ENCODE measurements around the gene UBAC1.
"Not testable (repeated sequence)": the region's sequence is repeated elsewhere in the genome, so short reads cannot be mapped to it uniquely, and the experiment has no call there.

Gene UBAC1

DNA sequence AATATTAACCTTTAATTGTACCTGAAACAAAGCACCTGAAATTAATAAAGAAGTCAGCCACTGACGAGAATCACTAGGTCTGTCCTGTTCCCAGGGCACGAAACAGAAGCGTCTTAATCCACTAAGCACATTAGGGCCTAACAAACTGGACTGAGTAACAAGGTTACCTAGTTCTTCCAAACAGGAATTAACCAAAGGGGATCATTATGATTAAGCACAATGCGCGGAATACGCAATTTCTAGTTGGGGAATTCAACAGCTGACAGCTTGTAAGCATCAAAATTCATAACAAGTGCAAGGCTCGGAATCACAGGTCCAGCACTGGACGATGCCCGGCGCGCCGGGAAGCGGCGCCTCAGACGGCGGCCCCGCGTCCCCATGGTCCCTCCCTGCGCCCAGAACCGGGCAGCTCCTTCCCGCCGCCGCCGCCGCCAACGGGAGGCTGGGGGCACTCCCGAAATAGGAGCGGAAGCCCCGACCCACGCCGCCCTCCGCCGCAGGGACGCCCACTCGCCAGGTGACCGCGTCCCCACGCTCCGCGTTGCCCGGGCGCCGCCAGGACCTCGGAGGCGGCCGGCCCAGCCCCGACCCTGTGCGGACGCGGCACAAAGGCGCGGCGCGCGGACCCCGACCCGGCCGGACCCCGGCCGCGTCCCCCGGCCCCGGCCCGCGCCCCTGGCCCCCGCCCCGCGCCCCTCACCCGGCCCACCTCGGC is 54.7 kb downstream of the UBAC1 start:
- Mint-ChIP-seq H3K4me1 (peaks cover 62% of the 10 kb centered on the region), H3K27ac (peak overlapping the region; percentile 75), H3K4me3 (peak overlapping the region; percentile 83), H3K27me3 (no peaks in the 10 kb centered on the region), H3K36me3 (ENCODE audit: low read depth) (peaks cover 45% of the 10 kb centered on the region), H3K9me3 (peaks cover 7% of the 10 kb centered on the region)
- ATAC-seq = no peak
- DNase-seq = peak; percentile 23

DNA sequence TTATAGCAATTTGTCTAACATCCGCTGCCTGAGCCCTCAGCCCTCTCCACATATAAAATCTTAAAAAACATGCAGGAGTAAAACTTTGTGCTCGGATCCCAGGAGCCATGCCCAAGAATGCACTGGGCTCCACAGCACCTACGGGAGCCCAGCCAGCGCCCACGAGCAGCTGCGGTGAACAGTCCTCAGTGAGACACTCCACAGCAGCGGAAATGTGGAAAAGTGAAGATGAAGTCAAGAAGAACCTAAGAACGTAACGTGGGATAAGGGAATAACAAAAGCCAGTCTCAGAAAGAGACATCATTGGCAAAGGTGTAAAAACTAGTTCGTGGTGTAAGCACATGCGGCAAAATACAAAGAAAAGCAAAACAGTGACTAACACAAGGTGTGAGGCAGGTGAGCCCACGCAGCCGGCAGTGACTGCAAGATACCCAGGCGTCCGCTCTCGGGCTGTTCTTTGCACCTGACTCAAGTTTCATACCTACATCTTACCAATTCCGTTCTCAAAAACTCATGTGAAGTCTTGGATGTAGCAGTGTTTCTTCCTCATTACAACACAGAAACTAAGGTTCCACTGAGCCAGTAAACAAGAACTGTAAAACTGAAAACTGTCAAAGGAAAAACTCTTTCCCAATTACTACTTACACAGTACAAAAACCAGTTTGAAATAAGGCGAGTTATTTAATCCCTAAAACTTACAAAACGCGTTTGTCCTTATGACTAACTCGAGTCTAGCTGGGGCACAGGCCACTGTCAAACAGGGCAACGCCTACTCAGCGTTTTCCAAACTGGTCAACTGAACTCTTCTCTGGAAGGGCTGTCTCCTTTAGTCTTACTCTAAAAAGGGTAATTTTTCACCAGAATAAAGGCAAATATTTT is 55.6 kb downstream of the UBAC1 start:
- Mint-ChIP-seq H3K4me1 (peaks cover 58% of the 10 kb centered on the region), H3K27me3 (no peaks in the 10 kb centered on the region), H3K9me3 (no peaks in the 10 kb centered on the region), H3K4me3 (peak overlapping the region; percentile 83), H3K36me3 (ENCODE audit: low read depth) (peaks cover 37% of the 10 kb centered on the region), H3K27ac (peak overlapping the region; percentile 75)
- ATAC-seq = peak; percentile 47
- DNase-seq = peak; percentile 53

DNA sequence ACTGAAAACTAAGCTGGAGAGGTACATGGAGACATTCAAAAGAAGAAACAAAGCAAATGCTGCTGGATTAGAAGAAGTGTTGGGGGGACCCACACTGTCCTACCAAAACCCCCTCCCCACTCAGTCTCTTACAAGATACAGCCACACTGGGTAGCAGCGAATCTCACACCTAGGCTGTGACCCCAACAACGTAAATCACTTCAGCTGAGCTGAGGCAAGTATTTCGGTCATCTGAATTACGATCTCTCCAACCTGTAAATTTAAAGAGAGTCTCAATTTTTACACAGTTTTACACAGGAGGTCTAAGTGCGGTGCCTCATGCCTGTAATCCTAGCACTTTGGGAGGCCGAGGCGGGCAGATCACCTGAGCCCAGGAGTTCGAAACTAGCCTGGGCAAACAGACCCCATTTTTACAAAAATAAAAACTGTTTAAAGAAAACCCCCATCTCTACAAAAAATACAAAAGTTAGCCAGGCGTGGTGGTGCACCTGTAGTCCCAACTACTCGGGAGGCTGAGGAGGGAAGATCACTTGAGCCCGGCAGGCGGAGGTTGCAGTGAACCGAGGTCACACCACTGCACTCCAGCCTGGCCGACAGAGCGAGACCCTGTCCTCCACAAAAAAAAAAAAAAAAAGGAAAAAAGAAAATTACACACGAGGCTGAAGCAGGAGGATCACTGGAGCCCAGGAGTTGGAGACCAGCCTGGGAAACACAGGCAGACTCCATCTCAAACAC is 57.2 kb downstream of the UBAC1 start:
- DNase-seq = no peak
- ATAC-seq = no peak
- peaks cover 5% of the 10 kb centered on the region for H3K9me3 Mint-ChIP-seq
- no peaks in the 10 kb centered on the region for H3K27me3 Mint-ChIP-seq
- H3K36me3 Mint-ChIP-seq (ENCODE audit: low read depth) = peaks cover 30% of the 10 kb centered on the region
- H3K4me3 Mint-ChIP-seq = no peak overlapping the region
- H3K4me1 Mint-ChIP-seq = peaks cover 54% of the 10 kb centered on the region
- no peak overlapping the region for H3K27ac Mint-ChIP-seq

DNA sequence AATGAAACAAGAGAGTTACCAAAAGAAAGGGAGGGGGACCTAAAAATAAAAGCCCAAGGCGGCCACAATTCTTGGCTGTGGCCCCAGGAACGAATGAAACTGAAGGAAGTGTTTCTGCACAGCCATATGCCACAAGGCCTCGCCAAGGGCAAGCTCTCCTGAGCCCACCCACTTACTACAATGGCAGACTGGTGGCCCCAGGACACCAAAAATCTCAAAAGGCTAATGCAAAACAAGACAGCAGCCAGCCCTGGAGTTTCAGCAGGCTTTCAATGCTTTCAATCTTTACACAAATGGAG is 57.9 kb downstream of the UBAC1 start:
- Mint-ChIP-seq H3K27ac (no peak overlapping the region), H3K27me3 (no peaks in the 10 kb centered on the region), H3K4me1 (peaks cover 54% of the 10 kb centered on the region), H3K4me3 (no peak overlapping the region), H3K36me3 (ENCODE audit: low read depth) (peaks cover 28% of the 10 kb centered on the region), H3K9me3 (peaks cover 8% of the 10 kb centered on the region)
- ATAC-seq (no peak), DNase-seq (no peak)

DNA sequence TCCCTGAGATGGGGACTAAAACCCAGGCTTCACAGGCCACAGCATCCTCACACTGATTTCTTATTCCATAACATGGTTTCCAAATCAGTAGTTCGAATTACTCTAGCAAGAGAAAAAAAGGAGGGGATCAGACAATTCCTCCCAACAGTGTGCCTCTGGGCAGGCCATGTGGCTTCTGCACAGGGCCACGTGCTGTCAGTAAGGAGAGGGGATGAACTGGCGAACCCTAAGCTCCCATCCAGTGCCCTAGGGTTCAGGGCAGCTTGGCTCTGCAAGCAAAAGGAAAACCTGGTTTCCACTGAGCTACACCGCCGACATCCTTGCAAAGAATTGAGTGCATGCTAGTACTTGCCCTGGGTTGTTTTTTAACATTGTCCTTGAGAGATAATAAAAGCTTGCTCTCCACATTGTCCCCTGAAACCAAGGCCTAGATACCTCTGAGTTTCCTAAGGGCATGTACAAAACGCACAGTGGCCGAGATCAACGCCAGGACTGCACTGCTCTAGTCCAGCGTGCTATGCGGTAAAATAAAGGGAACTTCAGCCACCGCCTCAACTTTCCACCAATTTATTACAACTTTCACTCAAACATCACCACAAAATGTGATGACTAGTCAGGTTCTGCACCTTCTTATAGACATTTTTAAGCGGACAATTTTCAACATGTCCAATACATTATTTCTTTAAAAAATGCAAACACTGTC is 58.4 kb downstream of the UBAC1 start:
- Mint-ChIP-seq H3K4me3 (no peak overlapping the region), H3K27ac (no peak overlapping the region), H3K9me3 (peaks cover 8% of the 10 kb centered on the region), H3K36me3 (ENCODE audit: low read depth) (peaks cover 32% of the 10 kb centered on the region), H3K4me1 (peaks cover 55% of the 10 kb centered on the region), H3K27me3 (no peaks in the 10 kb centered on the region)
- DNase-seq (no peak), ATAC-seq (no peak)

DNA sequence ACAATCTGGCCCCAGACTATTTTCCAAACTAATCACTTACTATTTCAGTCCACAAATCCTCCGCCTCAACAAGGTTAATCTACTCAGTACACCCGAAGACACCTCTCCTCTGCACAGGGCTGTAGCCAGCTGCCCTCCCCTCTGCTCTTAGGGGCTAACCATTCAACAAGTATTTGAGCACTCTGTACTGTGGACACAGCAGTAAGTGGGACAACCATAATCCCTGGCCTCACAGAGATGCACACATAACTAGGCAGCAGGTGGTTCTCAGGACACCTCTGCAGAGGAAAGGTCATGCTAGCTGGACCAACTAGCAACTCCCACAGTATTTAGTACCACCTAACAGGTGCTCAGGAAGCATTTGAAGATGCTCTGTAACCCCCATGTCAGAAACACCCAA is 59.3 kb downstream of the UBAC1 start:
- Mint-ChIP-seq H3K9me3 (peaks cover 8% of the 10 kb centered on the region), H3K4me3 (no peak overlapping the region), H3K36me3 (ENCODE audit: low read depth) (peaks cover 33% of the 10 kb centered on the region), H3K27me3 (no peaks in the 10 kb centered on the region), H3K27ac (no peak overlapping the region), H3K4me1 (peaks cover 59% of the 10 kb centered on the region)
- ATAC-seq (no peak), DNase-seq (no peak)

DNA sequence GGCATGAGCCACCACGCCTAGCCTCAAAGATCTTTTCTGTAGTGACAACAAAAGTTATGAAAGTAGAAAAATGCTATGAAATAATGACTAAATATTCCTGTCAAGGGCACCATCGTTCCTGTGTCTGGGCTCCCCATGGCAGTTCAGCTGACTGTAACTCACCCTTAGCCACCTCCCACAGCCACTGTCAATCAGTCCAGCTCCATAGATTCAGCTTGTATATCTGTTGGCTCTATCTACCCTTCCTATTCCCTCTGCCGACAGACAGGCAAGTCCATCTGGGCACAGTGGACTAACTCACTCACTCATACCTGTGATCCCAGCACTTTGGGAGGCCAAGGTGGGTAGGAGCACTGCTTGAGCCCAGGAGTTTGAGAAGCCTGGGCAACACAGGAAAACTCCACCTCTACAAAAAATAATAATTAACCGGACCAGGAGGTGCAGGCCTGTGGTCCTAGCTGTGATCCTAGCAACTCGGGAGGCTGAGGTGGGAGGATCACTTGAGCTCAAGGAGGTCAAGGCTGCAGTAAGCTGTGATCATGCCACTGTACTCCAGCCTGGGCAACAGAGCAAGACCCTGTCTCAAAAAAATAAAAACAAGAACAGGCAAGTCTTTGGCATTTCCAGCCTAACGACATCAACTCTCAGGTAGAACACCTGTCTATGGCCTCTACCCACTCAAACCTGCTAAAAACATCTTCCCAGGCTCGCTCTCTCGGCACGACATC is 60.0 kb downstream of the UBAC1 start:
- ATAC-seq (no peak), DNase-seq (no peak)
- Mint-ChIP-seq H3K4me3 (no peak overlapping the region), H3K4me1 (peaks cover 63% of the 10 kb centered on the region), H3K27ac (no peak overlapping the region), H3K9me3 (peaks cover 8% of the 10 kb centered on the region), H3K36me3 (ENCODE audit: low read depth) (peaks cover 33% of the 10 kb centered on the region), H3K27me3 (no peaks in the 10 kb centered on the region)

DNA sequence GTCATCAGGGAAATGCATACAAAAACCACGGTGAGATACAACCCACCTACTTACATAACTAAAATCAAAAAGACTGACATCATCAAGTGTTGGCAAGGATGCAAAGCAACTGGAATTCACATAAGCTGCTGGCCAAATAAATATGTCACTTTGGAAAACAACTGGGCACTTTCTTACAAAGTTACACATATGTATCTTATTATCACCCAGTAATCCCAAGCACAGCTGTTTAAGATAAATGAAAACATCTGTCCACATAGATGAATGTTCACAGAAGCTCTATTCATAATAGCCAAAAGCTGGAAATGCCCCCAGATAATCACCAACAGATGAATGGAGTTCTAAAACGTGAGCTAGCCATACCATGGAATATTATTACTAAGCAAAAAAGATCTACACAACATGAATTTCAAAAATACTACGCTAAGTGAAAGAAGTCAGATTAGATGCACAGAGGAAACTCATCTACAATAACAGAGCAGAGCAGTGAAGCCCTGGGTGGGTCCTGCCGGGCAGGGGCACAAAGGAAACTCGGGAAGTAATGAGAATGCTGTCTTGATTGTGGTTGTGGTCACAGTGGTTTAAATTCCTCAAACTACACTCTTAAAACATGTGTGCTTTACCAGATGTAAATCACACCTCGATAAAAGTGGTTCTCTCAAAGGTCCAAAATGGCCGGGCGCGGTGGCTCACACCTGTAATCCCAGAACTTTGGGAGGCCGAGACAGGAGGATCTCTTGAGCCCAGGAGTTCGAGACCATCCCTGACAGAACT is 62.4 kb downstream of the UBAC1 start:
- H3K27me3 Mint-ChIP-seq = no peaks in the 10 kb centered on the region
- no peak for DNase-seq
- H3K4me1 Mint-ChIP-seq = peaks cover 58% of the 10 kb centered on the region
- no peak overlapping the region for H3K27ac Mint-ChIP-seq
- H3K36me3 Mint-ChIP-seq (ENCODE audit: low read depth) = peaks cover 26% of the 10 kb centered on the region
- no peak for ATAC-seq
- no peak overlapping the region for H3K4me3 Mint-ChIP-seq
- H3K9me3 Mint-ChIP-seq = peaks cover 8% of the 10 kb centered on the region

DNA sequence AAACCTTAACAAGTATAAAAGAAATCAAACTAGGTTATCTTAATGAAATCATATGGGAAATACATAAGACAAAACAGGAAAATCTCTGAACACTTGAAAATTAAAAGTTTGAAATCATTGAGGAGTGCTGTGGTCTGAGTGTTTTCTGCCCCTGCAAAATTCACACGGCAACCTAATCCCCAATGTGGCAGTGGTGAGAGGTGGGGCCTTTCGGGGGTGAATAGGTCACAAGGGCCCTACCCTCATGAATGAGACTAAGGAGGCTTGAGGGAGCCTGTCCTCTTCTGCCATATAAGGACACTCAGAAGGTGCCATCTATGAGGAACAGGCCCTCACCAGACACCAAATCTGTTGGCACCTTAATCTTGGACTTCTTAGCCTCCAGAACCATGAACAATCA is 64.5 kb downstream of the UBAC1 start:
- Mint-ChIP-seq H3K27me3 (no peaks in the 10 kb centered on the region), H3K4me1 (peaks cover 65% of the 10 kb centered on the region), H3K4me3 (no peak overlapping the region), H3K27ac (no peak overlapping the region), H3K36me3 (ENCODE audit: low read depth) (peaks cover 15% of the 10 kb centered on the region), H3K9me3 (peaks cover 8% of the 10 kb centered on the region)
- no peak for DNase-seq
- ATAC-seq = no peak

DNA sequence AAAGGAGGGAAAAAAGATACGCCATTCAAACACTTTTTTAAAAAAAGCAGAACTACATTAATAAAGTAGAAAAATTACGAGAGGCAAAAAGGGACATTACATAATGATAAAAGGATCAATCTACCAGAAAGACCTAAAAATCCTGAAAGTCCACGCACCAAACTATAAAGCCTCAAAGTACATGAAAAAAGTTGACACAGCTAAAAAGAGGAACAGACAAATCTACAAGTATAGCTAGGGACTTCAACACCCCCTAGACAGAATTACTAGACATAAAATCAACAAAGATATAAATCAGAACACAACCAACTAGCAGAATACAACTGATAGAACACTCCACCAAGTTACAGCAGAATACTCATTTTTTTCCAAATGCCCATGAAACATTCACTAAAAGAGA is 65.0 kb downstream of the UBAC1 start:
- no peak for ATAC-seq
- H3K27me3 Mint-ChIP-seq = no peaks in the 10 kb centered on the region
- no peak overlapping the region for H3K27ac Mint-ChIP-seq
- H3K36me3 Mint-ChIP-seq (ENCODE audit: low read depth) = peaks cover 14% of the 10 kb centered on the region
- H3K9me3 Mint-ChIP-seq = peaks cover 8% of the 10 kb centered on the region
- no peak for DNase-seq
- peaks cover 65% of the 10 kb centered on the region for H3K4me1 Mint-ChIP-seq
- no peak overlapping the region for H3K4me3 Mint-ChIP-seq

DNA sequence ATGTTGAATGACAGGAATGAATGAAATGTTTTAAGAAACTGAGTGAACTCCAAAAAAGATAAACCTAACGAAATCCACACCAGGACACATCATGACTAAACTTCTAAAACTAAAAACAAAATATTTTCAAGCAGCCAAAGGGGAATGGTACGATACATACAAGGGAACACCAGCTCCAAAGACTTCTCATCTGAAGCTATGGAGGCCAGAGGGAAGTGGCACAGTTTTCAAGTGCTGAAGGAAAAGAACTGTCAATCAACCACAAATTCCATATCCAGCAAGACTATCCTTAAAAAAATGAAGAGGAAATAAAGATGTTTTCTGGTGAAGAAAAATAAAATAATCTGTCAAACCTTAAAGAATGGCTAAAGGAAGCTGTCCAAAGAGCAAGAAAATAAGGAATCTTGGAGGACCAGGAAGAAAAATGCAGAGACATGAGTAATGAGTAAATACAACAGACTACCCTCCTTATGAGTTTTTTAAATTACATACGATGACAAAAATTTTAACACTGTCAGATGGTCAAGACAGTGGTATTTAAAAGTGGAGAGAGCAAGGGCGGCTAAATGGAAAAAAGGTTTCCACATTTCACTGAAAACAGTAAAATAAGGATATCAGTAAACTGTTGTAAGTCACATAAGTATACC is 65.8 kb downstream of the UBAC1 start:
- Mint-ChIP-seq H3K9me3 (peaks cover 8% of the 10 kb centered on the region), H3K27me3 (no peaks in the 10 kb centered on the region), H3K36me3 (ENCODE audit: low read depth) (peaks cover 14% of the 10 kb centered on the region), H3K4me1 (peaks cover 63% of the 10 kb centered on the region), H3K27ac (no peak overlapping the region), H3K4me3 (no peak overlapping the region)
- ATAC-seq = no peak
- no peak for DNase-seq

DNA sequence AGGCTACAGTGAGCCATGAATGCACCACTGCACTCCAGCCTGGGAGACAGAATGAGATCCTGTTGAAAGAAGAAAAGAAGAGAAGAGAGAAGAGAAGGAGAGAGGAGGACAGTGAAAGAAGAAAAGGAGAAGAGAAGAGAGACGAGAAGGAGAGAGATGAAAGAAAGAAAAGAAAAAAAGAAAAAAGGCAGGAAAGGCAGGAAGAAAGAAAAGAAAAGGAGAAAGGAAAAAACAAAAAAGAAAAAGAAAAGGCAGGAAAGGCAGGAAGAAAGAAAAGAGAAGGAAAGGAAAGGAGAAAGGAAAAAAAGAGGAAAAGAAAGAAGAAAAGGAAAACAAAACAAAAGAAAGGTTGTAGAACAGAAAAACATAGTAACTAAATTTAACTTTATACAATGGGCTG is 68.1 kb downstream of the UBAC1 start:
- H3K4me3 Mint-ChIP-seq = no peak overlapping the region
- no peaks in the 10 kb centered on the region for H3K27me3 Mint-ChIP-seq
- H3K27ac Mint-ChIP-seq = no peak overlapping the region
- DNase-seq (no peak), ATAC-seq (no peak)
- H3K9me3 Mint-ChIP-seq = no peaks in the 10 kb centered on the region
- peaks cover 4% of the 10 kb centered on the region for H3K36me3 Mint-ChIP-seq (ENCODE audit: low read depth)
- H3K4me1 Mint-ChIP-seq = peaks cover 59% of the 10 kb centered on the region

DNA sequence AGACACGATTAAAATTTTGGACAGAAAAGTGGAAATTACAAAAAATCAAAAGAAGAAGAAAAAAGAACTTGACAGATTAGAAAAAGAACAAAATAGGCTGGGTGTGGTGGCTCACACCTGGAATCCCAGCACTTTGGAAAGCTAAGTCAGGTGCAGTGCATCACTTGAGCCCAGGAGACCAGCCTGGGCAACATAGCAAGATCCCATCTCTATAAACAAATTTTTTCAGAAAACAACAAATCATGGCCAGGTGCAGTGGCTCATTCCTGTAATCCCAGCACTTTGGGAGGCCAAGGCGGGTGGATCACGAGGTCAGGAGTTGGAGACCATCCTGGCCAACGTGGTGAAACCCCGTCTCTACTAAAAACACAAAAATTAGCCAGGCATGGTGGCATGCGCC is 68.8 kb downstream of the UBAC1 start:
- H3K27ac Mint-ChIP-seq; DNase-seq; H3K36me3 Mint-ChIP-seq (ENCODE audit: low read depth); H3K9me3 Mint-ChIP-seq; H3K4me3 Mint-ChIP-seq; ATAC-seq; H3K27me3 Mint-ChIP-seq: not testable (repeated sequence)
- H3K4me1 Mint-ChIP-seq = peaks cover 61% of the 10 kb centered on the region

Data from activated naive CD8-positive, alpha-beta T cell treated with anti-CD3 and anti-CD28 coated beads, Interleukin-2, amount 50 U/mL, for 24 hours (primary cell).